K562 (cell line): ENCODE results near the gene HOXC10. TPM values are rescaled to one million over a fixed set of nuclear protein-coding genes. Genes with fewer than 3 reads are reported as not detected.

Experiments used
- ATAC-seq: fragments of 200-7000 bp; cut with Tn5 transposase; 3 replicates; pipeline ENCODE4 v1.9.1; 2020; ENCODE audit warnings: moderate library complexity
- BruUV-seq: library from RNA; stranded (reverse); fragments of 400-500 nt; replicated peaks from 2 replicates; lab custom pipeline; 2021; lab: Mats Ljungman, UMichigan
- CTCF ChIA-PET: fragments of 300-600 bp; formaldehyde crosslinking; extraction: SDS; loops from one replicate; lab custom pipeline; 2021; ENCODE audit warnings: low intra/inter-chr PET ratio; lab: Yijun Ruan, JAX
- POLR2A ChIA-PET: fragments of 300-600, 350-650 bp; sonication (Branson Sonifier 250); formaldehyde crosslinking; extraction: SDS; loops from one replicate; lab custom pipeline; 2021; ENCODE audit warnings: antibody characterized with exemption, inconsistent platforms; lab: Yijun Ruan, JAX
- DNase-seq, 4 experiments: peaks; one replicate each; pipeline versions ENCODE4 v3.0.0 to v3.0.0-alpha.2; 2011 to 2018; ENCODE audit warnings: low spot score in 3 of 4, mixed read lengths in 3 of 4; ENCODE audit errors: extremely low read depth in 1 of 4
- FAIRE-seq: peaks from 2 replicates; lab custom pipeline; 2011; peaks lifted over from hg19 to GRCh38; lab: Jason Lieb, UNC
- H2AFZ ChIP-seq: 2 replicates; pipeline ENCODE4 v1.6.0; 2011; ENCODE audit warnings: low read depth, low read length, control low read depth, inconsistent platforms
- H3K27ac ChIP-seq: fragments of 200-600 bp; 3 replicates; pipeline ENCODE4 v1.8.0; 2011; ENCODE audit warnings: low read depth, mild to moderate bottlenecking, control low read depth, inconsistent platforms, low read length, moderate library complexity, mixed read lengths; ENCODE audit errors: extremely low read depth
- H3K27me3 ChIP-seq, 2 experiments: fragments of 300-600 bp in 1 of 2; 2 replicates in 1 of 2; 3 replicates in 1 of 2; pipeline versions ENCODE4 v1.6.0 to v1.8.0; 2011; ENCODE audit warnings: inconsistent platforms in 2 of 2, low read length in 2 of 2, mild to moderate bottlenecking in 1 of 2, mixed read lengths in 1 of 2, moderate library complexity in 1 of 2; ENCODE audit not compliant: control insufficient read depth in 2 of 2, insufficient read depth in 2 of 2
- H3K36me3 ChIP-seq: fragments of 300-600 bp; 3 replicates; pipeline ENCODE4 v1.8.0; 2011; ENCODE audit warnings: mild to moderate bottlenecking, low read length, inconsistent platforms; ENCODE audit not compliant: control insufficient read depth, insufficient read depth
- H3K4me1 ChIP-seq, 2 experiments: fragments of 200-600 bp in 1 of 2; replicated peaks in 1 of 2; 2 replicates in 1 of 2; 3 replicates in 1 of 2; pipeline versions ENCODE4 v1.5.1 to v1.8.0; 2011; ENCODE audit warnings: inconsistent platforms in 2 of 2, low read length in 2 of 2, mild to moderate bottlenecking in 1 of 2, mixed read lengths in 1 of 2, moderate library complexity in 1 of 2; ENCODE audit not compliant: control insufficient read depth in 2 of 2, insufficient read depth in 2 of 2
- H3K4me2 ChIP-seq: 2 replicates; pipeline ENCODE4 v1.6.1; 2011; ENCODE audit warnings: low read length, control low read depth, inconsistent platforms, mixed read lengths; ENCODE audit not compliant: insufficient read depth
- H3K4me3 ChIP-seq: fragments of 200-600 bp; sonication (generic), shearing (Covaris generic); 2 replicates; pipeline ENCODE4 v1.5.1; 2016; ENCODE audit warnings: control low read depth, inconsistent platforms
- H3K79me2 ChIP-seq: fragments of 200-600 bp; 3 replicates; pipeline ENCODE4 v1.8.0; 2011; ENCODE audit warnings: low read length, inconsistent platforms; ENCODE audit not compliant: control insufficient read depth, insufficient read depth
- H3K9ac ChIP-seq, 2 experiments: 2 replicates each; pipeline versions ENCODE4 v1.6.0 to v1.6.1; 2011; ENCODE audit warnings: low read depth in 2 of 2, low read length in 2 of 2, control low read depth in 1 of 2, inconsistent platforms in 1 of 2, mild to moderate bottlenecking in 1 of 2, mixed read lengths in 1 of 2; ENCODE audit not compliant: insufficient read depth in 1 of 2
- H3K9me1 ChIP-seq: one replicate; pipeline ENCODE4 v1.6.0; 2011; ENCODE audit warnings: inconsistent platforms, mild to moderate bottlenecking, low read length, moderate library complexity; ENCODE audit not compliant: control insufficient read depth, insufficient read depth
- H3K9me3 ChIP-seq: replicated peaks from 2 replicates; pipeline ENCODE4 v1.5.1; 2011; ENCODE audit warnings: low read depth, low read length, inconsistent platforms; ENCODE audit not compliant: control insufficient read depth, insufficient read depth
- H4K20me1 ChIP-seq: replicated peaks from 2 replicates; pipeline ENCODE4 v1.6.1; 2011; ENCODE audit warnings: low read length, inconsistent platforms, mixed read lengths; ENCODE audit not compliant: control insufficient read depth, insufficient read depth
- ATF1 ChIP-seq, 2 experiments: fragments of 450-650 bp in 1 of 2; IDR thresholded peaks; 2 replicates each; pipeline ENCODE4 v1.6.1; 2016; ENCODE audit warnings: missing compliant biosample characterization in 1 of 2, missing genetic modification characterization in 1 of 2
- FOXM1 ChIP-seq, 2 experiments: fragments of 450-650 bp in 1 of 2; sonication (generic) in 1 of 2; formaldehyde crosslinking in 1 of 2; IDR thresholded peaks; 2 replicates each; pipeline versions ENCODE4 v1.6.1 to v1.9.0; 2017 to 2022; ENCODE audit warnings: low read depth in 2 of 2, mild to moderate bottlenecking in 2 of 2, missing genetic modification reagents in 1 of 2, moderate library complexity in 1 of 2
- HCFC1 ChIP-seq: IDR thresholded peaks from 2 replicates; pipeline ENCODE4 v1.6.1; 2012; ENCODE audit warnings: low read depth, low read length, improper control_type of control experiment
- HMG20A ChIP-seq: fragments of 450-650 bp; formaldehyde crosslinking; conservative IDR thresholded peaks from 2 replicates; pipeline ENCODE4 v1.4.0; 2020; ENCODE audit warnings: mild to moderate bottlenecking, mixed read lengths
- NFXL1 ChIP-seq: fragments of 450-650 bp; formaldehyde crosslinking; IDR thresholded peaks from 2 replicates; pipeline ENCODE4 v1.4.0; 2021; ENCODE audit warnings: mild to moderate bottlenecking
- SMARCB1 ChIP-seq: IDR thresholded peaks from 2 replicates; pipeline ENCODE4 v1.6.1; 2011; ENCODE audit warnings: improper control_type of control experiment, low read depth; ENCODE audit not compliant: insufficient read length
- TBL1XR1 ChIP-seq, 2 experiments: IDR thresholded peaks; 2 replicates each; pipeline ENCODE4 v1.6.1; 2012; ENCODE audit warnings: improper control_type of control experiment in 2 of 2, low read length in 2 of 2, mild to moderate bottlenecking in 1 of 2
- TCF3 ChIP-seq: sonication (generic); formaldehyde crosslinking; IDR thresholded peaks from 2 replicates; pipeline ENCODE4 v1.4.0; 2020; ENCODE audit warnings: mild to moderate bottlenecking, missing genetic modification reagents
- ZNF121 ChIP-seq: sonication (generic); formaldehyde crosslinking; conservative IDR thresholded peaks from 2 replicates; pipeline ENCODE4 v1.8.0; 2022; ENCODE audit warnings: missing genetic modification reagents
- ZNF174 ChIP-seq: fragments of 250-450 bp; sonication (Bioruptor Pico); IDR thresholded peaks from 2 replicates; pipeline ENCODE4 v1.4.0; 2020; ENCODE audit warnings: mild to moderate bottlenecking
- ZZZ3 ChIP-seq: fragments of 450-650 bp; IDR thresholded peaks from 2 replicates; pipeline ENCODE4 v1.6.1; 2016; ENCODE audit warnings: antibody characterized with exemption, mild to moderate bottlenecking, moderate library complexity
- WGBS: fragments of 100-300 bp; shearing (Covaris generic); methylation state at CpG from one replicate; pipeline ENCODE4 v1.1.6; 2016; ENCODE audit warnings: low coverage, mixed read lengths; ENCODE audit not compliant: insufficient coverage; ENCODE audit errors: missing lambda C conversion rate; 5-methylcytosine and 5-hydroxymethylcytosine counted together
- in situ Hi-C: fragments of 300-500 bp; cut with MboI; formaldehyde crosslinking; loops from 4 replicates; pipeline ENCODE4 v1.15.0; 2018; ENCODE audit warnings: inconsistent platforms, mixed read lengths
- intact Hi-C: fragments of 100-400 bp; cut with micrococcal nuclease; formaldehyde crosslinking; loops from 2 replicates; pipeline ENCODE4 v1.14.2; 2022
- polyA plus RNA-seq, 8 experiments: library from polyadenylated mRNA; depleted of rRNA in 4 of 8; stranded (reverse) in 5 of 8; unstranded in 3 of 8; fragments of >200 nt; fragmentation: Nextera tagmentation in 2 of 8; fragmentation: Illumina TruSeq in 1 of 8; extraction: Ambion mirVana in 2 of 8; extraction: Trizol in 1 of 8; gene quantifications; 2 replicates each; pipeline versions ENCODE4 v1.2.1 to v1.2.3, GENCODE V29; 2011 to 2014; ENCODE audit warnings: inconsistent platforms in 1 of 8, missing spikeins in 1 of 8
- total RNA-seq, 7 experiments: library from RNA; depleted of rRNA in 6 of 7; stranded (reverse); fragments of >200 nt in 6 of 7; fragmentation: Illumina TruSeq in 2 of 7; extraction: Trizol in 2 of 7; gene quantifications; 2 replicates each; pipeline versions ENCODE4 v1.2.1 to v1.2.3, GENCODE V29; 2011 to 2021; ENCODE audit warnings: low replicate concordance in 1 of 7
- TF ChIP-seq, protein P1 (sequence below): fragments of 250-450 bp; sonication (Bioruptor Pico); IDR thresholded peaks from 2 replicates; pipeline ENCODE4 v1.5.1; 2021; ENCODE audit warnings: mild to moderate bottlenecking
- TF ChIP-seq, protein P2 (sequence below): fragments of 250-450 bp; sonication (Bioruptor Pico); IDR thresholded peaks from 2 replicates; pipeline ENCODE4 v1.4.0; 2020

HOXC10 gene
- total and polyA plus RNA-seq, 9 of the 15 experiments (the other 6 are each of a cell fraction or from before 2014, with no cell fraction given) = 0.13 to 0.77 (median 0.35) TPM; not detected in 2

DNA sequence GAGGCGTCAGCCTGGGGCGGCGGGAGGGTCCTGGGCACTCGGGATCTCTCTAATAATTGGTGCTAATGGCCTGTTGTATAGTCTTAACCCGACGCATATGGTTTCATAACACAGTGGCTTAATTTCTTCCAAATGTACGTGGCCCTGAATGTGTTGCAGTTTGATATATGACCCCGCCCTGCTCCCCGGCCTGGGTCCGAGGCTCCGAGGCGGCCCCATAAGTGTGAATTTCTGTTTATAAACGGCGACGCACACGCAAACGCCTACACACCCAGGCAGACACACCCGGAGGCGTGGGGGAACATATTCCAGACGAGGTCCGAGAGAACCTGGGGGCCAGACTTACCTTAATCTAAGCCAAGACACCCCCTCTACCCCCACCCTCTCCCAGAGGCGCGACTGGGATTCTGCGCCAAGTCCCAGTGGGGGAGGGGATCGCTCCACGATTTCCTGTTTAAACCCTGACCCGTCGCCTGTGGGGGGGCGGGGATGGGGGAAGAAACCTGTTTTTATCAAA, 33.6 kb downstream of the HOXC10 start:
- WGBS = 2% methylated on average over 22 of the region's 29 CpGs
- no peaks in the 10 kb centered on the region for H3K36me3 ChIP-seq
- H2AFZ ChIP-seq = peak overlapping the region; percentile 97
- H3K4me3 ChIP-seq = peak overlapping the region; percentile 60
- H3K9me1 ChIP-seq = no peaks in the 10 kb centered on the region
- FAIRE-seq (peak; percentile 52), DNase-seq (peak; percentile 74 to 77 (median 76)), ATAC-seq (peak; percentile 18)
- H3K4me1 ChIP-seq = peaks cover 10 to 49% of the 10 kb centered on the region in 2 experiments
- peak overlapping the region; percentile 86 for H3K27ac ChIP-seq
- intact Hi-C loops = loop anchor here (10.0 kb wide), 1 partner anchor 276 kb away; no protein-coding TSS in a partner anchor
- H3K27me3 ChIP-seq = no peaks in the 10 kb centered on the region
- TSS peak; percentile 92 for BruUV-seq
- POLR2A ChIA-PET = interaction anchor here (1.8 kb wide), 1 partner anchor 10 kb away, joined by 8 read pairs; the partner anchor contains the start of gene HOXC8
- peaks cover 3% of the 10 kb centered on the region; the same call in 2 of the 3 replicates for H3K79me2 ChIP-seq
- H4K20me1 ChIP-seq = no peaks in the 10 kb centered on the region
- in situ Hi-C loops = no loop called here
- CTCF ChIA-PET = interaction anchor here (1.0 kb wide), 1 partner anchor 13 kb away, joined by 3 read pairs; no protein-coding TSS in a partner anchor
- peak overlapping the region; percentile 91 for H3K4me2 ChIP-seq
- H3K9ac ChIP-seq = peak overlapping the region; percentile 82 to 98
- H3K9me3 ChIP-seq = no peaks in the 10 kb centered on the region
- TF ChIP-seq ZNF121 (no peak), ZNF174 (CRISPR knock-in tag) (no peak), TCF3 (CRISPR knock-in tag) (no peak), FOXM1 (IDR thresholded peaks at IDR 0.05; ENCODE audit: low read depth) (no peak), FOXM1 (CRISPR knock-in tag; IDR thresholded peaks at IDR 0.05; ENCODE audit: low read depth) (no peak), TBL1XR1 (IDR thresholded peaks at IDR 0.05; ENCODE audit: low read length in 2 of 2) (no peak), HMG20A (CRISPR knock-in tag) (no peak), SMARCB1 (no peak), HCFC1 (no peak), NFXL1 (CRISPR knock-in tag) (no peak), ATF1 (CRISPR knock-in tag; IDR thresholded peaks at IDR 0.05) (no peak), ATF1 (tag; IDR thresholded peaks at IDR 0.05) (0 out of 2 replicates have a peak, but pooled peaks have one; percentile 38), ZZZ3 (no peak)
- TF ChIP-seq, protein P1, sequence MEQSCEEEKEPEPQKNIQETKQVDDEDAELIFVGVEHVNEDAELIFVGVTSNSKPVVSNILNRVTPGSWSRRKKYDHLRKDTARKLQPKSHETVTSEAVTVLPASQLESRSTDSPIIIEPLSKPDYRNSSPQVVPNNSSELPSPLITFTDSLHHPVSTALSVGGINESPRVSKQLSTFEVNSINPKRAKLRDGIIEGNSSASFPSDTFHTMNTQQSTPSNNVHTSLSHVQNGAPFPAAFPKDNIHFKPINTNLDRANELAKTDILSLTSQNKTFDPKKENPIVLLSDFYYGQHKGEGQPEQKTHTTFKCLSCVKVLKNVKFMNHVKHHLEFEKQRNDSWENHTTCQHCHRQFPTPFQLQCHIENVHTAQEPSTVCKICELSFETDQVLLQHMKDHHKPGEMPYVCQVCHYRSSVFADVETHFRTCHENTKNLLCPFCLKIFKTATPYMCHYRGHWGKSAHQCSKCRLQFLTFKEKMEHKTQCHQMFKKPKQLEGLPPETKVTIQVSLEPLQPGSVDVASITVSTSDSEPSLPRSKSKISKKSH (CRISPR knock-in tag) = no peak
- TF ChIP-seq, protein P2, sequence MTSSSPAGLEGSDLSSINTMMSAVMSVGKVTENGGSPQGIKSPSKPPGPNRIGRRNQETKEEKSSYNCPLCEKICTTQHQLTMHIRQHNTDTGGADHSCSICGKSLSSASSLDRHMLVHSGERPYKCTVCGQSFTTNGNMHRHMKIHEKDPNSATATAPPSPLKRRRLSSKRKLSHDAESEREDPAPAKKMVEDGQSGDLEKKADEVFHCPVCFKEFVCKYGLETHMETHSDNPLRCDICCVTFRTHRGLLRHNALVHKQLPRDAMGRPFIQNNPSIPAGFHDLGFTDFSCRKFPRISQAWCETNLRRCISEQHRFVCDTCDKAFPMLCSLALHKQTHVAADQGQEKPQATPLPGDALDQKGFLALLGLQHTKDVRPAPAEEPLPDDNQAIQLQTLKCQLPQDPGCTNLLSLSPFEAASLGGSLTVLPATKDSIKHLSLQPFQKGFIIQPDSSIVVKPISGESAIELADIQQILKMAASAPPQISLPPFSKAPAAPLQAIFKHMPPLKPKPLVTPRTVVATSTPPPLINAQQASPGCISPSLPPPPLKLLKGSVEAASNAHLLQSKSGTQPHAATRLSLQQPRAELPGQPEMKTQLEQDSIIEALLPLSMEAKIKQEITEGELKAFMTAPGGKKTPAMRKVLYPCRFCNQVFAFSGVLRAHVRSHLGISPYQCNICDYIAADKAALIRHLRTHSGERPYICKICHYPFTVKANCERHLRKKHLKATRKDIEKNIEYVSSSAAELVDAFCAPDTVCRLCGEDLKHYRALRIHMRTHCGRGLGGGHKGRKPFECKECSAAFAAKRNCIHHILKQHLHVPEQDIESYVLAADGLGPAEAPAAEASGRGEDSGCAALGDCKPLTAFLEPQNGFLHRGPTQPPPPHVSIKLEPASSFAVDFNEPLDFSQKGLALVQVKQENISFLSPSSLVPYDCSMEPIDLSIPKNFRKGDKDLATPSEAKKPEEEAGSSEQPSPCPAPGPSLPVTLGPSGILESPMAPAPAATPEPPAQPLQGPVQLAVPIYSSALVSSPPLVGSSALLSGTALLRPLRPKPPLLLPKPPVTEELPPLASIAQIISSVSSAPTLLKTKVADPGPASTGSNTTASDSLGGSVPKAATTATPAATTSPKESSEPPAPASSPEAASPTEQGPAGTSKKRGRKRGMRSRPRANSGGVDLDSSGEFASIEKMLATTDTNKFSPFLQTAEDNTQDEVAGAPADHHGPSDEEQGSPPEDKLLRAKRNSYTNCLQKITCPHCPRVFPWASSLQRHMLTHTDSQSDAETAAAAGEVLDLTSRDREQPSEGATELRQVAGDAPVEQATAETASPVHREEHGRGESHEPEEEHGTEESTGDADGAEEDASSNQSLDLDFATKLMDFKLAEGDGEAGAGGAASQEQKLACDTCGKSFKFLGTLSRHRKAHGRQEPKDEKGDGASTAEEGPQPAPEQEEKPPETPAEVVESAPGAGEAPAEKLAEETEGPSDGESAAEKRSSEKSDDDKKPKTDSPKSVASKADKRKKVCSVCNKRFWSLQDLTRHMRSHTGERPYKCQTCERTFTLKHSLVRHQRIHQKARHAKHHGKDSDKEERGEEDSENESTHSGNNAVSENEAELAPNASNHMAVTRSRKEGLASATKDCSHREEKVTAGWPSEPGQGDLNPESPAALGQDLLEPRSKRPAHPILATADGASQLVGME (CRISPR knock-in tag) = no peak
